ENCODE data around the gene NIPAL4.

DNA sequence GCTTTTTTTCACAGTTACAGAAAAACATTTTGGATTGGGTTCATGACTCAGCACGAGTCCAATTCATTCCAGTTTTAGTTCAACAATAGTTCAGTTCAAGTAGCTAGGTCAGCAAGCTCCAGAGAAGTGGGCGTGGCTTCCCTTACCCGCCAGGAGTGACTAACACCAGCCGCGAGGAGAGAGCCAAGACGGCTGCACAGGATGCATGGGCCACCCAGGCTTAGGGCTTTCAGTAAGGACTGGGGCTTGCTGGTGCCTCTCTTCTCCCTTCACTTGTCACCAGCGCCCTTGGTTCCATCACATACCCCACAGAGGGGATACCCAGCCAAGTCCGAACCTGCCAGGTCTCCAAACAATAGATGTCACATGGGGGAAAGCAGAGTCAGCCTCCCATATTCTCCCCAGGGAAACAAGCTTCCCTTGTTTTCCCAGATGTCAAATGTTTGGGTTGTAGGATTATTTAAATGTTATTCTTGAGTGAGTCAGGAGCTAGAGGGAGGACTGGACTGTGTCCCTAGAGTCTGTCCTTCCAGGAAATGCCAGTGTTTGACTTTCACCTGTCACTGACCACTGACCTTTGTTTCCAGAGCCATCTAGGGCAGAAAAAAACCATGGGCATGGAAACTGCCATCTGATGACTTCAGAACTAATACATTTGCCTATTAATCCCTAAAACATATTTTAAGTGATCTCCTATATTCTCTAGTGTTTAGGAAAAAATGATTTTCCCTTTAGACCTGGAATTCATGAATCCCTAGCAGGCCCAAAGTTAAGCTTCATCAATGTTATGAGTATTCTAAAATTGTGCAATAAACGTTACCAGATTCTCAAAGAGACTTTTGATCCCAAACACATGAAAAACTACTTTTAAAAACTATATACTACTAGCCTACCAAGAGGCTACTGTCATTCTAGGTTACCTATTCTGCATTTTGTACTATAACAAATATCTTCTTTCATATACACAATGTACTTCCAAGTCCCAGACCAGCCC lies 51.9 kb downstream of the NIPAL4 start:
- TF ChIP-seq, protein P1, sequence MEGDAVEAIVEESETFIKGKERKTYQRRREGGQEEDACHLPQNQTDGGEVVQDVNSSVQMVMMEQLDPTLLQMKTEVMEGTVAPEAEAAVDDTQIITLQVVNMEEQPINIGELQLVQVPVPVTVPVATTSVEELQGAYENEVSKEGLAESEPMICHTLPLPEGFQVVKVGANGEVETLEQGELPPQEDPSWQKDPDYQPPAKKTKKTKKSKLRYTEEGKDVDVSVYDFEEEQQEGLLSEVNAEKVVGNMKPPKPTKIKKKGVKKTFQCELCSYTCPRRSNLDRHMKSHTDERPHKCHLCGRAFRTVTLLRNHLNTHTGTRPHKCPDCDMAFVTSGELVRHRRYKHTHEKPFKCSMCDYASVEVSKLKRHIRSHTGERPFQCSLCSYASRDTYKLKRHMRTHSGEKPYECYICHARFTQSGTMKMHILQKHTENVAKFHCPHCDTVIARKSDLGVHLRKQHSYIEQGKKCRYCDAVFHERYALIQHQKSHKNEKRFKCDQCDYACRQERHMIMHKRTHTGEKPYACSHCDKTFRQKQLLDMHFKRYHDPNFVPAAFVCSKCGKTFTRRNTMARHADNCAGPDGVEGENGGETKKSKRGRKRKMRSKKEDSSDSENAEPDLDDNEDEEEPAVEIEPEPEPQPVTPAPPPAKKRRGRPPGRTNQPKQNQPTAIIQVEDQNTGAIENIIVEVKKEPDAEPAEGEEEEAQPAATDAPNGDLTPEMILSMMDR (conservative IDR thresholded peaks at IDR 0.05), result no peak
- no peak for TF ChIP-seq EZH2 (IDR thresholded peaks at IDR 0.05; ENCODE audit: low read depth)

Data from PC-9 (cell line).